NCI-H1694 treated with DMSO at 0.1 percent for 48 hours (cell line): ENCODE data around the gene CASP7.
A peak's percentile ranks its signal among the peaks of the same experiment; 100 is the strongest.

Experiments used
- DNase-seq: peaks from one replicate; lab custom pipeline; 2025; lab: John Stamatoyannopoulos, UW

The CASP7 gene

DNA sequence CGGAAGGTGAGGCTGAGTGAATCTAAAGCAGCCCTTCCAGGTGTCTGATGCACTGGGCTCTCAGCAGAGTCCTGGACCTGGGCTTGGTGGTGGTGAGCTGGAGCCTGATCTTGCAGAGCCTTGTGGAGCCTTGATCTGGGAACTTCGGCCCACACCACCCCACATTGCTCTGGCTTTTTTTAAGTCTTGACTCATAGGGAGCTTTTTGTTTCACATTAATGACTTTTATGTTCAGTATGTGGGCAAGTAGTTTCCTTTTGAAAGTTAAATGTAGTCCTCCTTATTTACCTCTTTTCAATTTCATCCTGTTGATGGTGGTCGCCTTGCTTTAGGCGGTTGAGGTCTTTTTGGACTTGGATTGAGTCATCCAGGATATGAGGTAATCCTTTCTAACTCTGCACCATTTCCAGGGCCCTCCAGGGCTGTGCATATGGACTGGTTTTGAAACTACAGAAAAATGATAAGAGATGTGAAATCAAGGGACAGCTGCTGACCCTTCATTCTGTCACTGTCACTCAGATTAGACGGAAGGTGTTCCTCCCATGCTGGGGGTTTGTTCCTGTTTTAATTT is 12.9 kb upstream of the CASP7 start:
- DNase-seq: no peak

DNA sequence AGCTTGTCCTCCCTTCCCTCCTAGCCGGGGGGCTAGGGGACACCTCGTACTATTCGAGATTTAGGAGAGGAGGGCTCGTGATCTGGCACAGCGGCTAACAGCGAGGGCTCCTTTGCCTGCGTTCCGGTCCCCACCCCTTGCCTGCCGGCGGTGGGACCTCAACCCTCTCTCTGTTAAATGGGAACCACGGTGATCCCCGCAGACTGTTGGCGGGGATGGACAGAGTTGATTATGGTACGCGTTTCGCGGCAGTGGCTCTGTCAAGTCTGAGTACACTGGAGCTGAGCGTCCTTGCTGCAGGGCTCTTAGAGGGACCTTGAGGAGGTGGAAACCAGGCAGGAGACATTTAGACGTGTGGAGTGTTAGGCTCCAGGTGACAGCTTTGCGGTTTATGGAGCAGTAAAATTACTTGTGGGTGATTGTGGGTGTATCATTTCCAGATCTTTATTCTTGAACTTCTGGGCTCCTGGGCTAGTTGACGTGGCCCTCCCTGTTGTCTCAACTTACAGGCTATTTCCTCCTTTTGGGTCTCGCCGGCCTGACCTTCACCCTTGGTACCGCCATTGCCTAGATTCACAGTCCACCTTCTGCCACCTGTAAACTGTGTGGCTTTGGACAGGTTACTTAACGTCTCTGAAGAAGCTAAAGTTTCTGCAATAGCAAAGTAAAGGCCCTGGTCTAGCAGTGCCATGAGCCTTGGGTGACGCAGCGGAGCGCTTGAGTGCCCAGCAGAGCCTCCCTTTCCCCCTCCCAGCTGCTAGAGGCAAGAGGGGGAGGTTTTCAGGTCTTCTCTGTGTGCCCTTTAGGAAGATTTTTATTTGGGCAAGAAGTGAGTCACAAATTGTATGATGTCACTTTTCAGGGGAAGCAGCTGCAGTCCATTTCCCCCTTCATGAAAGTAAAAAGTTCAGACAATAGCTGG is 739 bp downstream of the CASP7 start:
- no peak for DNase-seq

DNA sequence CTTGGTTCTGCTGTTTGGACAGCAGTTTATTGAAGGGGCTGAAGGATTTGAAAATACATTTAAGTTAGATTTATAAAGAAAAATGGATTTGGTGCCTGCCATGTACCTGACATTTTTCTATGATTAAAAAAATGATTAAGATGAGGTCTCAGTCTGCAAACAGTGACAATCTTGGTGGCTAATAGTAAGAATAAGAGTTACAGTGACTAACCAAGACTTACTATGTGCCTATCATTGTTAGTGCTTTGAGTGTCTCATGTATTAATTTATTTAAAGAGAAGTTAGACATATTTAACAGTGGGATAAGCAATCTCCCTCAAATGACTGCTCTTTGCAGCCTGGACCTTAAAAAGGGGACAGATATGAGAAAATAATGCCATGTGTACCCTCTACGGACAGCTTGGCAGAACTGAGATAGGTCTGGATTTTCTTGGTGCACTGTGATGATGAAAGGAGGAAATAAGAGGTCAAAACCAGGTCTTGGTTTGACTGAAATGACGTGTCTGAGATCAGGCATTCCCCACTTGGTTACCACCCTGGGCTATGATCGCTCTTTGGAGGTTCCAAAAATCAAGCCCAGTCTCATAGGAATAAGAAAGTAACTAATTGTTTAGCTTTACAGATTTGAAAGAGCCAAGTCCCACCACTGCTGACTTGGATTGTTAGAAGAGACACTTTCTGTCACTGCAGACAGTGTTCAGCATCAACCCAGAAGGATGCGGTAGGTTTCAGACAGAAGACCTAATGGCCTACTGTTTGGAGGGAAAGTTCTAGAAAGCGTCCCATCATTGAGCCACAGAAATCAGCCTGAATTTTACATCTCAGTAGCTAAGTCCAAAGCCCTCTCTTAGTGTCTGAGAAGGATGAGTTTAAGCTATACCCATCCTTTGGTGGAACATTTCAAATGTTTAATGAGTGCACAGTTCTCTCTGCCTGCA is 2.1 kb downstream of the CASP7 start:
- no peak for DNase-seq

DNA sequence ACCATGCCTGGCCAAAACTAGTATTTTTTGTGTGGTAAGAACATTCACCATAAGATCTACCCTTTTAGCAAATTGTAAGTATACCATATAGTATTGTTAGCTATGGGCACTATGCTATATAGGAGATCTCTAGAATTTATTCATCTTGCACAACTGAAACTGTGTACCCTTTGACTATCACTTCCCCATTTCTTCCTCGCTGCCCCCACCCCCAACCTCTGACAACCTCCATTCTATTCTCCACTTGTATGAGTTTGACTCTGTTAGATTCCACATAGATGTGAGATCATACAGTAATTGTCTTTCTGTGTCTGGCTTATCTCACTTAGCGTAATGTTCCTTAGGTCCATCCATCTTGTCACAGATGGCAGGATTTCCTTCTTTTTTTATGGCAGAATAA is 3.6 kb downstream of the CASP7 start:
- DNase-seq: no peak

DNA sequence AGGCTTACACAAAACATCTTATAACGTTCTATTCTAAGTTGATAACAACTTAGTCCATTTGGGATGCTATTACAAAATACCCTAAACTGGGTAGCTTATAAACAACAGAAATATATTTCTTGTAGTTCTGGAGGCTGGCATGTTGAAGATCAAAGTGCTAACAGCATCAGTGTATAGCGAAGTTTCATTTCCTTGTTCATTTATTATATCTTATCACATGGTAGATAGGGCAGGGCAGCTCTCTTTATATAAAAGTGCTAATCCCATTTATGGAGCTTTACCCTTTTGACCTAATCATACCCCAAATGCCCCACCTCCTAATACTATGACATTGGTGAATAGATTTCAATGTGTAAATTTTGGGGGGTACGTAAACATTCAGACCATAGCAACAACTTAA is 6.3 kb downstream of the CASP7 start:
- DNase-seq: no peak

DNA sequence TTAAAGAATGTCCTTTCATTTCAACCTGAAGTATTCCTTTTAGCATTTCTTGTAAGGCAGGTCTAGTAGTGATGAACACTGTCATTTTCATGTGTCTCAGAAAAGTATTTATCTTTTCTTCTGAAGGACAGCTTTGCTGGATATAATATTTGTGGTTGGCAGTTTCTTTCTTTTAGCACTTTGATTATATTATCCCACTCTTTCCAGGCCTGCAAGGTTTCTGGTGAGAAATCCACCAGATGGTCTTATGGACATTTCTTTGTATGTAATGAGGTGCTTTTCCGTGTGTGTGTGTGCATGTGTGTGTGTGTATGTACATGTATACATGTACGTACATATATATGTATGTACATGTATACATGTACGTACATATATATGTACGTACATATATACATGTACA is 7.3 kb downstream of the CASP7 start:
- no peak for DNase-seq

DNA sequence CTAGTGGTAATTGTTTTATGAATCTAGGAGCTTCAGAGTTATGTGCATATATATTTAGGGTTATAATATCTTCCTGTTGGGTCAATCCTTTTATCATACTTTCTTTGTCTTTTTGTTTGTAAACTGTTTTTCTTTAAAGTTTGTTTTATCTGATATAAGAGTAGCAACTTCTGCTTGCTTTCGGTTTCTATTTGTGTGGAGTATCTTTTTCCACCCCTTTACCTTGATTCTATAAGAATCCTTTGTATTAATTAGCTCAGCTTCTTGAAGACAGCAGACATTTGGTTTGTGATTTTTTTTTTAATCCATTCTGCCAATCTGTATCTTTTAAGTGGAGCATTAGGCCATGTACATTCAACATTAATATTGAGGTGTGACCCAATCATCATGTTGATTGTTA is 9.3 kb downstream of the CASP7 start:
- no peak for DNase-seq

DNA sequence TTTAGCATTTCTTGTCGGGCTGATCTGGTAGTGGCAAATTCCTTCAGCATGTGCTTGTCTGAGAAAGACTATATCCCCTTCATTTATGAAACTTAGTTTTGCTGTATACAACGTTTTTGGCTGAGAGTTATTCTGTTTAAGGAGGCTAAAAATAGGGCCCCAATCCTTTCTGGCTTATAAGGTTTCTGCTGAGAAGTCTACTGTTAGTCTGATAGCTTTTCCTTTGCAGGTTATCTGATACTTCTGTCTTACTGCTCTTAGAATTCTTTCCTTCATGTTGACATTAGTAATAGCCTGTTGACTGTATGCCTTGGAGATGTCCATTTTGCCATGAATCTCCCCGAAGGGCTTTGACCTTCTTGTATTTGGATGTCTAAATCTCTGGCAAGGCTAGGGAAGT is 9.9 kb downstream of the CASP7 start:
- DNase-seq: no peak

DNA sequence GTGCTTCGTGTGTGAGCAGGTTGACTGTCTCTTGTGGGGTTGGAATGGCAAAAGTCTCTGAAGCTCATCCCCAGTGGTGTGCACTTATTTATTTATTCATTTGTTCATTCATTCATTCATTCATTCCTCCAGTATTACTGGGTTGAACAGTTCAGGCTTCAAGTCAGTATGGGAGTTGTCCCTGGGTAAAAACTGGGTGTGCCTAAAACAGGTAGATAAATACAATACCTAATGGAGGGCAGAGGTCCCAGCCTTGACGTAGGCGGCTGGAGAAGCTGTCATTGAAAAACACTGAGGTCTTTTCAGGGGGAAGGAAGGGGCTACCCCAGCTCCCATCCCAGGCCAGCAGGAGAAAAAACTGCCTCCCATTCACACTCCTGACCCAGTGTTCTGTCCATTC is 11.0 kb downstream of the CASP7 start:
- DNase-seq: no peak

DNA sequence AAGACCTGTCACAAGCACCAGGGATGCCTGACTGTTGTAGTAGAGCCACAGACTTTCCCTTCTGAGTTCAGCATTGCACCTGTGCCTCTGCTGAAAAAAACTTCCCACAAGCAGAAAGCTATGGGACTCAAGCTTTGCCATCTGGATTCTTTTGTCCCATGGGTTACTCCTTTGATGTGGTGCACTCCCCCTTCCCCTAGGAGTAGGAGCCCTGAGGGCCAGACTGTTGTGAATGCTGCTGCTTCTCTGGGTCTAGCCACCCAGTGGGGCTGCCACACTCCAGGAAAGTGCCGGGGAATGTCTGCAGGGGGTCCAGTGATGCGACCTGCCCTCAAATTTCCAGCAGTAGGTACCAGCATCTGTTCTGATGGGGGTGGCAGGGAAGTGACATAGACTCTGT is 11.7 kb downstream of the CASP7 start:
- DNase-seq: no peak

DNA sequence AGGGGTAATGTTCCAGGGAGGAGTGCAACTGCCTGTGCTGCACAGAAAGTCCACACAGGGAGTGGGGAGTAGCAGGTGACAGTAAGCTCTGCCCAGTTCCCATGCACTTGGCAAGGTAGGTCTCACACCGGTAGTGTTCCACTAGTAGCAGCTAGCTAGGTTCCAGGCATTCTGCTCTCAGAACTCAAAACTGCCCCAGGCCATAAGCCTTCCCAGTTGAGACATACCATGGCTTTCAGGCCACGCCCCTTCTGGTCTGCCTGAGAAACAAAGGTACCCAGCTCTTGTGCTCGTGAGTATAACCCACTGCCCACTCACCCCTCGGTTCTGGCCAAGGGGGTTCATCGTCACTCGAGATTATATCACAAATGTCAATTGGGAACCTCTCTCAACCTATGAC is 12.6 kb downstream of the CASP7 start:
- DNase-seq: no peak

DNA sequence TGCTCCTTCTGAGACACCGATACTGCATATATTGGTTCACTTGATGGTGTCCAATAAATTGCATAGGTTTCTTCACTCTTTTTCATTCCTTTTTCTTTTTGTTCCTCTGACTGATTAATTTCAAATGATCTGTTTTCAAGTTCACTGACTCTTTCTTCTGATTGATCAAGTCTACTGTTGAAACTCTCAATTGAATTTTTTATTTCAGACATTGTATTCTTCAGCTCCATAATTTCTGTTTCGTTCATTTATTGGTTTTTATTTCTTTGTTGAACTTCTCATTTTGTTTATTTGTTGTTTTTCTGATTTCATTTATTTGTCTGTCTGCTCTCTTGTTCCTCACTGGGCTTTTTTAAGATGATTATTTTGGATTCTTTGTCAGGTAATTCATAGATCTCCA is 13.6 kb downstream of the CASP7 start:
- no peak for DNase-seq

DNA sequence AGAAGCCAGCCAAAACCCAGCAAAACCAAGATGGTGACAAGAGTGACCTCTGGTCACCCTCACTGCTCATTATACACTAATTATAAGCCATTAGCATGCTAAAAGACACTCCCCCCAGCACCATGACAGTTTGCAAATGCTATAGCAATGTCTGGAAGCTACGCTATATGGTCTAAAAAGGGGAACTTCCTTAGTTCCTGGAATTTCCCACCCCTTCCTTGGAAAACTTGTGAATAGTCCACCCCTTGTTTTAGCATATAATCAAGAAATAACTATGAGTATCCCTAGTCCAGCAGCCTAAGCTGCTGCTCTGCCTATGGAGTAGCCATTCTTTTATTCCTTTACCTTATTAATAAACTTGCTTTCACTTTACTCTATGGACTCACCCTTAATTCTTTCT is 16.0 kb downstream of the CASP7 start:
- DNase-seq: no peak

DNA sequence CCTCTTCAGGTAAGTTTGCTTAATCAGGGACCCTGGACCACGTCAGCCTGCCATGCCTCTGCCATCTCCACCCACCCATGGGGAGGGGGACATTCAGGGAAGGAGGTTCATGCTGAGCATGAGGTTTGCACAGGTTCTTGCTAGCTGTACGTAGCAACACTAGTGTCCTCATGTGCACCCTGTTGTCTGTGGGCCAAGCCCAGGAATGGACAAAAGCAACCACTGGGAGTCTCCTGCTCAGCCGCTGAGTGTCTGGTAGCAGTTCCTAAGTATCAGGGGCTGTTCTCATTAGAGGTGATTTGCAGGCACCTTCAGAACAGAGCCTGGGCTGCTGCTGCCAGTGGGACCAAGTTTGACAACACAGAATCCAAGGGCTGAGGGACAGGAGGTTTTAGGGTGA is 17.9 kb downstream of the CASP7 start:
- DNase-seq: no peak

DNA sequence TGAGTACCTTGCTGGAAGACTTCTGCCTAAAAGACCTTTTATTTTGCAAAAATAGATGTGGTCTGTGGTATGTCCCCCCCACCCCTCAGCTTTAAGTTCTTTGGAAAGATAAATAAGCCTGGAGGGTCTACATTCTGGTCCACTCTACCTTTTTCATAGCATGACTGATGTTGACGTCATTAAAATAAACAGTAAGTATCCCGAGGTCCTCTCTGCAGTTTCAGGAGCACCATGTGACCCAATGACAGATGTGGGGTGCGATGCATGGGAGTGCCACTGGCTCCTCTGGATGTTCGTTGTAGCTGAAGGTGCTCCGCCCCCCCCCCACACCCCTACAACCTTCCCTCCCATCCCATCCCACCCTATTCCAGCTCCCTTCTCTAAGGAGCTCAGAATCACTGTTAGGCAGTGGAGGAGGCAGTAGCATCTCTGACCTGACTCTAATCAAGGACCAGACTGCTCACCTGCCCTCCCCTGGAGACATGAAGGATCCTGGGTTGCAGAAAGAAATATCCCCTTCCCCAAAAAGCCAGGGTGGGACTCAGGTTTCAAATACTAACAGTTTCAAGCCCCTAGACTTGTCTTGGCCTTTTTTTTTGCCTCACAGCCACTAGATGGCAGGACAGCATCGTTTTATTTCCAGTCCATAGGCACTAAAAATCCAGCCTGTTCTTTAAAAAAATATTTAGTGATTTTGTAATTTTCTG is 25.1 kb downstream of the CASP7 start:
- DNase-seq: peak; percentile 40

DNA sequence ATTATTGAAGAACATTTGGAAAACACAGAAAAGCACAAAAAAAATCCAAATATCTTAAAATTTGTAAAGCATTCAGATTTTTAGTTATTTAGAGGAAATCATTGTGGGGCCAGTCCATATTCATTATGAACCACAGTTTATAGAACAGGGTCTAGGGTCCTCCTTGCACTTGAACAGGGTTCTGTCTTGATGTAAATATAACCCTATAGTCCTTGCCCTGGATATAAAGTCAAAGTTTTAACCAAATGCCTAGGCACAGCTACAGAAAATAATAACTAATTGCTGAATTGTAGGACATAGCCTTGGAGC is 25.6 kb downstream of the CASP7 start:
- no peak for DNase-seq

DNA sequence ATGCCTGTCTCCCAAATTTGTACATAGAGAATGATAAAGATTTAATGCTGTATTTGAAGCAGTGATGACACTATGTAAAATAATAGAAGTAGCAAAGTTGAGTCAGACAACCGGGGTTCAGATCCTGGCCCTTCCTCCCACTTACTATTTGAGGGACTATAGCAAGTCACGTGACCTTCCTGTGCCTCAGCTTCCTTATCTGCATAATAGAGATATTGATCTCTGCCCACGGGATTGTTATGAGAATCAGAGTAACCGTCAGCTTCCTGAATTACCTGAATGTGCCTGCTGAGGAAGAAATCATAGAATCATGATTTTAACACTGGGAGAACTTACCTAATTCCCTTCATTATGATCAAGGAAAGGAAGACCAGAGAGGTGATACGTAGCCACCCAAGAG is 26.9 kb downstream of the CASP7 start:
- no peak for DNase-seq

DNA sequence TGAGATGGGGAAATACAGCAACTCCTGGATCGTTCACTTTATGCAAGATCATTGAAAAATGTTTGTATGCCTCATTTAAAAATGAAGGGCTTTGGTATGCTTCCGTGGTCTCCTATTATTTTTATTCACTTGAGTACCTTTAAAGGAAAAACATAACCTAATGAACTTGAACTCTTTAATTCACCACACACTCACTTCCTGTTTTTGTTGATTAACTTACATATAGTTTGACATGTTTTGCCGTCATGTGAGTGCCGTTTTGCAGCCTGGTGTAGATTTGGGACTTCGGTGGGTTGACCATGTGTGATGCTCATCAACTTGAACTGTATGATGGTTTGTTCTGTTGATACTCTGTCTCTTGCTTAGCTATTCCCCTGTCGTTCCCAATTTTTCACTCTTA is 28.9 kb downstream of the CASP7 start:
- no peak for DNase-seq

DNA sequence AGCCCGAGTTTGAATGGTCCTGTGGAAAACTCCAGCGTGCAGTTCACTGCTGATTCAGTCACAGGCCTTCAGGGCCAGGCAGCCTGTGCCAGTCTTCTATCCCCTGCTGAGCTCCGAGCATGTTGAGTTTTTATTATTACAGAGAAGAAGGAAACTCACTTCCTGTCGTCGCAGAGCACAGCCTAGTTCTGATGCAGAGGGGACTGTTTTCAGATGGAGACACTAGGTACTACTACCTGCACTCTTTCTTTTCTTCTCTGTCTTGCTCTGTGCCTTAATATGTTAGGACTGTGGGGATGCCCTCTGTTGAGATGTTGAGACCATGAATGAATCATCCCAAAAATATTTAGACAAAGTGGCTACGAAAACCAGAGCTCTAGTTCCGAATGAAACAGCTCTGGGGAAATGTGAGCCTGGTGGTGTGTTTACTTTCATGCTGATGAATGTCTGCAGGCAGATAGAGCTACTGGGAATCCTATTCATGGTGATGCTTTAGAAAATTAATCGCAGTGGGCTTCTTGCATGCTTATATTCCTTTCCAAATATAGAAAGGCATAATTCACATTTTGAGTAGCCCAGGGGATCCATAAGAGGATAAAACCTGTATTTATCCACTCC is 29.6 kb downstream of the CASP7 start:
- DNase-seq: no peak

DNA sequence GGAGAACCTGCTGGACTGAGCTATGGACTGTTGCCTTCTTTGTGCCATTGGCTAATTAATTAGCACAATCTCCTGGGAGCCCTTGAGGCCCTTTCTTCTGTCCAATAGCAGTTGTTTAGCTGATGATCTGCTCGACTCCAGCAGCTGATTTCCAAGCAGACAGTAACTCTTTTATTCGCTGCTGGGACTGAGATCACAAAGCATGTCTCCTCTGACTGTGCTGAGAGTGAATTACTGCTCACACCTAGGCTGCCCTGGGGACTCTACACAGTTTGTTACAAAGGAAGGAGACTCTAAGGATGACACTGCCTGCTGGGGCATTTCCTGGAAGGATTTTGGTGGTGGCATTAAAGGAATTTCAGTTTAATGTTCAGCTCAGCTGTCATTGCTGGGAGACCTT is 31.4 kb downstream of the CASP7 start:
- DNase-seq: no peak

DNA sequence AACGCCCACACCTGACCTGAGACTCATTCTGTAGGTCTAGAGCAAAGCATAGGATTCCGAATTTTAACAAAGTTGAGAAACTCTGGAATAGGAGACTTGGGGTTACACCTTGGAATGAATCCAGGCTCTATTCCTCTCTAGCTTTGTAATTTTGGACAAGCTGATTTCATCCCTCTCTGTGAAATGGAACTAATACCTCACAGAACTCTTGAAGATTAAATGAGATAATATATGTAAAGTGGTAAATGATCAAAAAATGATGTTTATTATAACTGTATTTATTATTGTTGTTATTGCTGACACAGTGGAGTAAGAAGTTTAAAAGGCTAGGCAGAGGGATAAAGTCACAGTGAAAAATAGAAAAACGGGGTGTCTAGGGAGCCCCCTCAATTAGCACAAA is 32.3 kb downstream of the CASP7 start:
- DNase-seq: no peak
